Epithelial cell of proximal tubule (primary cell): ENCODE results near the gene SLC36A3. TPM values are rescaled to one million over a fixed set of nuclear protein-coding genes. Genes with fewer than 3 reads are reported as not detected.
"Not testable (repeated sequence)": the region's sequence is repeated elsewhere in the genome, so short reads cannot be mapped to it uniquely, and the experiment has no call there.

Experiments used
- DNase-seq: peaks from one replicate; pipeline ENCODE4 v3.0.0-alpha.2; 2011; ENCODE audit warnings: low read depth
- H3K4me3 ChIP-seq: 2 replicates; pipeline ENCODE4 v1.5.1; 2011; ENCODE audit warnings: low read depth, mild to moderate bottlenecking, low read length
- total RNA-seq: library from RNA; depleted of rRNA; stranded (reverse); fragments of >200 nt; gene quantifications from 2 replicates; pipeline ENCODE4 v1.2.3, GENCODE V29; 2015
- TF ChIP-seq, protein P1 (sequence below): conservative IDR thresholded peaks from 2 replicates; pipeline ENCODE4 v1.5.1; 2012; ENCODE audit warnings: low read depth, mild to moderate bottlenecking, low read length

SLC36A3 gene
- total RNA-seq, 1 donor from 2014 or later = not detected

DNA sequence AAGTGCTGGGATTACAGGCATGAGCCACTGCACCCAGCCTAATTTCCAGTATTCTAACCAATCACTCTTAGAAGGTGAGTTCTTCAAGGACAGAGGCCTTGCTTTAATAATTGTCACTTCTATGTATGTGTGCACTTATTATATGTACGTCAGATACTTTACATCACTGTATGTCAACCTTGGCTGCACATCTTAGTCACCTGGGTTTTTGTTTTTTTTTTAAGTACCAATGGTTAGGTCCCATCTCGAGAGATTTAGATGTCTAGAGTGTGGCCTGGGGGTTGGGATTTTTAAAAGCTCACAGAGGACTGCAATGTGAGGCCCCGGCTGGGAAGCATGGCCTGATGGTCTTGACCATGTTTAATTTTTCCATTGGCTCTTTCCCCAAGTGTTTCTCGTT is 60.4 kb downstream of the SLC36A3 start:
- no peak overlapping the region for H3K4me3 ChIP-seq
- no peak for DNase-seq
- TF ChIP-seq, protein P1, sequence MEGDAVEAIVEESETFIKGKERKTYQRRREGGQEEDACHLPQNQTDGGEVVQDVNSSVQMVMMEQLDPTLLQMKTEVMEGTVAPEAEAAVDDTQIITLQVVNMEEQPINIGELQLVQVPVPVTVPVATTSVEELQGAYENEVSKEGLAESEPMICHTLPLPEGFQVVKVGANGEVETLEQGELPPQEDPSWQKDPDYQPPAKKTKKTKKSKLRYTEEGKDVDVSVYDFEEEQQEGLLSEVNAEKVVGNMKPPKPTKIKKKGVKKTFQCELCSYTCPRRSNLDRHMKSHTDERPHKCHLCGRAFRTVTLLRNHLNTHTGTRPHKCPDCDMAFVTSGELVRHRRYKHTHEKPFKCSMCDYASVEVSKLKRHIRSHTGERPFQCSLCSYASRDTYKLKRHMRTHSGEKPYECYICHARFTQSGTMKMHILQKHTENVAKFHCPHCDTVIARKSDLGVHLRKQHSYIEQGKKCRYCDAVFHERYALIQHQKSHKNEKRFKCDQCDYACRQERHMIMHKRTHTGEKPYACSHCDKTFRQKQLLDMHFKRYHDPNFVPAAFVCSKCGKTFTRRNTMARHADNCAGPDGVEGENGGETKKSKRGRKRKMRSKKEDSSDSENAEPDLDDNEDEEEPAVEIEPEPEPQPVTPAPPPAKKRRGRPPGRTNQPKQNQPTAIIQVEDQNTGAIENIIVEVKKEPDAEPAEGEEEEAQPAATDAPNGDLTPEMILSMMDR = no peak

DNA sequence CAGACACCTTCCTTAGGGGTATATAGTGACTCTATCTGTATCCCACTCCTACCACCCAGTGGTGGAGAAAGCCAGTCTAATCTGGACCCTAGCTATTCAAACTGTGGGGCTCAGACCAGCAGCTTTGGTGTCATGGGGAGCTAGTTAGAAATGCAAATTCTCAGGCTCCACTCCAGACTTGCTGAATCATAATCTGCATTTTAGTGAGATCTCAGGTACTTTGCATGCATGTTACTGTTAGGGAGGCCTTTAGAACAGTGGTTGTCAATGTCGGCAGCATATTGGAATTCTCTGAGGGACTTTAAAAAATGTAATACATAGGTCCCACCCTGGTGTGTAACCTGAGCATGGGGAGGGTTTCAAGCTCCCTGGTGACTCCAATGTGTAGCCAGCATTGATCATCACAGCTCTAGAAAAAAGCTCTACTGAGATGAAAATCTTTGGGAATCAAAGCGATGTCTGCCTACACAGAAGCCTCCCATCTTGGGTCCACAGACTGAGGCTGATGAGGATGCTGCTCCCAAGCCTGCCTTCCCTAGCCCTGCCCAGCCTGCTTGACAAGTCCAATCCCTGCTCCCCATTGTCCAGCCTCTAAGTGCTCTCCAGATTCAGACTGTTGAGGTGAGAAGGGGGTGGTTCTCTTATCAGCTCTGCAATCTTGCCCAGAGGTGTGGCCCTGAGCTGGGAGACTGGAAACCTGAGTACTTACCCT is 62.5 kb downstream of the SLC36A3 start:
- DNase-seq = no peak
- TF ChIP-seq, protein P1 = no peak
- H3K4me3 ChIP-seq = no peak overlapping the region

DNA sequence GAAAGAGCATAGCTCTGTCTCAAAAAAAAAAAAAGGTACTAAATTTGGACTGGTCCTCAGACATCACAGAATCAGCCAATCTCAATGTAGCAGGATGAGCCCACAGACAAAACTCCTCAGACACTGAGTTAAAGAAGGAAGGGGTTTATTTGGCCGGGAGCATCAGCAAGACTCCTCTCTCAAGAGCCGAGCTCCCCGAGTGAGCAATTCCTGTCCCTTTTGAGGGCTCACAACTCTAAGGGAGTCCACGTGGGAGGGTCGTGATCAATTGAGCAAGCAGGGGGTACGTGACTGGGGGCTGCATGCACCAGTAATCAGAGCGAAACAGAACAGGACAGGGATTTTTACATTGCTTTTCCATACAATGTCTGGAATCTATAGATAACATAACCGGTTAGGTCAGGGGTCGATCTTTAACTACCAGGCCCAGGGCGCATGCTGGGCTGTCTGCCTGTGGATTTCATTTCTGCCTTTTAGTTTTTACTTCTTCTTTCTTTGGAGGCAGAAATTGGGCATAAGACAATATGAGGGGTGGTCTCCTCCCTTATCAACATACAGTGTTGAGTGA is 63.2 kb downstream of the SLC36A3 start:
- not testable (repeated sequence) for H3K4me3 ChIP-seq, DNase-seq

GRCh38 chr5:151239237-151239861 is 64.2 kb downstream of the SLC36A3 start:
- H3K4me3 ChIP-seq = no peak overlapping the region
- TF ChIP-seq, protein P1 = peak; percentile 89
- no peak for DNase-seq

GRCh38 chr5:151238303-151238741 is 65.2 kb downstream of the SLC36A3 start:
- DNase-seq = no peak
- TF ChIP-seq, protein P1 = no peak
- no peak overlapping the region for H3K4me3 ChIP-seq

GRCh38 chr5:151237685-151238084 is 65.9 kb downstream of the SLC36A3 start:
- no peak for DNase-seq
- H3K4me3 ChIP-seq = no peak overlapping the region
- TF ChIP-seq, protein P1 = no peak

- DNase-seq = no peak
- TF ChIP-seq, protein P1 = no peak
- H3K4me3 ChIP-seq = no peak overlapping the region
Measured at GRCh38 chr5:151236888-151237287, 66.7 kb downstream of the SLC36A3 start.

GRCh38 chr5:151235239-151235571 is 68.4 kb downstream of the SLC36A3 start:
- DNase-seq, H3K4me3 ChIP-seq: not testable (repeated sequence)
